Gastroesophageal sphincter (tissue), 4 donors: Measurements from ENCODE around the gene GATAD2A. TPM values are rescaled to one million over a fixed set of nuclear protein-coding genes. Genes with fewer than 3 reads are reported as not detected.
A peak's percentile ranks its signal among the peaks of the same experiment; 100 is the strongest.

ENCODE experiments used
- ATAC-seq: fragments of 150-250 bp; one replicate; pipeline ENCODE4 v1.9.1; 2016; ENCODE audit warnings: mild to moderate bottlenecking, moderate library complexity
- H3K27ac ChIP-seq, 4 donors: fragments of 200-600 bp; sonication (generic) in 3 of 4; 1 replicate in 3 of 4; 2 replicates in 1 of 4; pipeline ENCODE4 v1.5.1; 2016 to 2019
- H3K27me3 ChIP-seq: fragments of 200-600 bp; sonication (generic); one replicate; pipeline ENCODE4 v1.5.1; 2019
- H3K36me3 ChIP-seq, 2 donors: fragments of 200-600 bp; sonication (generic); one replicate each; pipeline ENCODE4 v1.5.1; 2019; ENCODE audit warnings: control low read depth in 1 of 2
- H3K4me1 ChIP-seq, 3 donors: fragments of 200-600 bp; sonication (generic); 1 replicate in 2 of 3; 2 replicates in 1 of 3; pipeline ENCODE4 v1.5.1; 2016 to 2019; ENCODE audit warnings: control low read depth in 2 of 3
- H3K4me3 ChIP-seq, 2 donors: fragments of 200-600 bp; sonication (generic); one replicate each; pipeline ENCODE4 v1.5.1; 2019; ENCODE audit warnings: mild to moderate bottlenecking in 1 of 2, moderate library complexity in 1 of 2
- H3K9me3 ChIP-seq, 3 donors: fragments of 200-600 bp; sonication (generic); one replicate each; pipeline ENCODE4 v1.5.1; 2017 to 2019; ENCODE audit warnings: control low read depth in 2 of 3
- CTCF ChIP-seq, 4 experiments: fragments of 200-600 bp in 2 of 4; fragments of 450-650 bp in 2 of 4; sonication (generic) in 1 of 4; IDR thresholded peaks; one replicate each; pipeline ENCODE4 v1.5.1; 2017 to 2019; ENCODE audit warnings: antibody characterized with exemption in 4 of 4, mild to moderate bottlenecking in 2 of 4, moderate library complexity in 2 of 4
- EP300 ChIP-seq: sonication (generic); formaldehyde crosslinking; IDR thresholded peaks from one replicate; pipeline ENCODE4 v1.6.1; 2017; ENCODE audit warnings: antibody characterized with exemption, mild to moderate bottlenecking
- POLR2A ChIP-seq, 2 donors: fragments of 450-650 bp; IDR thresholded peaks; one replicate each; pipeline ENCODE4 v1.6.1; 2017; ENCODE audit warnings: antibody characterized with exemption in 2 of 2, mild to moderate bottlenecking in 2 of 2, moderate library complexity in 1 of 2
- POLR2AphosphoS5 ChIP-seq: sonication (generic); formaldehyde crosslinking; IDR thresholded peaks from one replicate; pipeline ENCODE4 v1.6.1; 2017; ENCODE audit warnings: antibody characterized with exemption
- WGBS, 2 donors: methylation state at CpG; one replicate each; pipeline ENCODE4 v1.1.5; 2018; ENCODE audit warnings: low coverage in 1 of 2; 5-methylcytosine and 5-hydroxymethylcytosine counted together
- small RNA-seq, 4 donors: library from RNA; depleted of rRNA; stranded (forward); fragments of <200 nt; gene quantifications; one replicate each; pipeline ENCODE3, GENCODE V24; 2016
- total RNA-seq, 4 donors: library from RNA; depleted of rRNA; stranded (reverse); fragments of >200 nt; gene quantifications; one replicate each; pipeline ENCODE4 v1.1.0, GENCODE V29; 2016

Gene GATAD2A
- total RNA-seq, 4 donors from 2014 or later: 30.9 to 69.0 (median 36.6) TPM

- peak; percentile 22 for ATAC-seq
- WGBS, 2 donors: 20 to 38% methylated on average over 3 to 8 of the region's 34 CpGs
- H3K9me3 ChIP-seq: no peaks in the 10 kb centered on the region
Measured at GRCh38 chr19:19554074-19555023, 148.9 kb downstream of the GATAD2A start.

GRCh38 chr19:19558055-19558454 is 152.6 kb downstream of the GATAD2A start:
- peaks cover 15% of the 10 kb centered on the region for H3K27me3 ChIP-seq
- no peak for TF ChIP-seq POLR2AphosphoS5
- TF ChIP-seq CTCF (IDR thresholded peaks at IDR 0.05): no peak
- TF ChIP-seq POLR2A (IDR thresholded peaks at IDR 0.05): no peak
- no peak for TF ChIP-seq EP300
- ATAC-seq: no peak
- no peaks in the 10 kb centered on the region for H3K36me3 ChIP-seq
- H3K9me3 ChIP-seq: no peaks in the 10 kb centered on the region
- no peaks in the 10 kb centered on the region for H3K4me1 ChIP-seq
- no peak overlapping the region for H3K27ac ChIP-seq
- H3K4me3 ChIP-seq: no peak overlapping the region
- 67 to 69% methylated on average over 1 to 3 of the region's 15 CpGs for WGBS, 2 donors

More at GRCh38 chr19:19554074-19555023, 148.9 kb downstream of the GATAD2A start:
- no peaks in the 10 kb centered on the region for H3K36me3 ChIP-seq
- H3K27me3 ChIP-seq: peaks cover 32% of the 10 kb centered on the region
- H3K4me3 ChIP-seq: no peak overlapping the region
- no peaks in the 10 kb centered on the region for H3K4me1 ChIP-seq
- H3K27ac ChIP-seq: no peak overlapping the region
- TF ChIP-seq POLR2A (IDR thresholded peaks at IDR 0.05) (no peak), EP300 (no peak), POLR2AphosphoS5 (no peak), CTCF (IDR thresholded peaks at IDR 0.05) (peak in 3 of 4 experiments; percentile 36 to 80 (median 59))

Small RNA genes lying within 50 kb of the gene (small RNA-seq; reads per million reads assigned to genes)
- gene MIR640: 0 reads per million in 4 donors

Other genes with a start within 250 kb of the GATAD2A start
- not detected for gene MEF2B, start 235.4 kb upstream of the GATAD2A start, total RNA-seq
- 10 to 100 TPM in 3 of 4 donors, 1 to 10 TPM in 1; 9.4 to 28.8 (median 14.7) TPM for gene BORCS8, start 213.5 kb upstream of the GATAD2A start, total RNA-seq
- gene RFXANK, start 213.4 kb upstream of the GATAD2A start, total RNA-seq: 10 to 100 TPM; 36.2 to 46.6 (median 40.9) TPM
- gene NR2C2AP, start 202.3 kb upstream of the GATAD2A start, total RNA-seq: 10 to 100 TPM; 14.0 to 21.4 (median 16.8) TPM
- gene NCAN, start 193.7 kb upstream of the GATAD2A start, total RNA-seq: under 1 TPM in 2 of 4 donors, not detected in 2; 0.19 to 0.31 TPM
- not detected for gene TM6SF2, start 132.4 kb upstream of the GATAD2A start, total RNA-seq
- gene SUGP1, start 85.2 kb upstream of the GATAD2A start, total RNA-seq: 10 to 100 TPM; 28.4 to 37.6 (median 32.3) TPM
- 10 to 100 TPM; 17.9 to 46.5 (median 39.0) TPM for gene MAU2, start 84.8 kb upstream of the GATAD2A start, total RNA-seq
- 1 to 10 TPM in 2 of 4 donors, under 1 TPM in 2; 0.40 to 3.3 (median 0.92) TPM for gene TSSK6, start 109.9 kb downstream of the GATAD2A start, total RNA-seq
- 100 to 1,000 TPM in 1 of 4 donors, 10 to 100 TPM in 3; 41.6 to 113 (median 71.4) TPM for gene NDUFA13, start 110.5 kb downstream of the GATAD2A start, total RNA-seq
- 1 to 10 TPM in 2 of 4 donors, under 1 TPM in 2; 0.45 to 1.4 (median 0.96) TPM for gene YJEFN3, start 123.2 kb downstream of the GATAD2A start, total RNA-seq
- gene CILP2, start 132.6 kb downstream of the GATAD2A start, total RNA-seq: under 1 TPM in 2 of 4 donors, not detected in 2; 0.19 to 0.27 TPM
- 1 to 10 TPM in 1 of 4 donors, under 1 TPM in 3; 0.42 to 4.5 (median 0.68) TPM for gene PBX4, start 213.0 kb downstream of the GATAD2A start, total RNA-seq
- gene LPAR2, start 222.5 kb downstream of the GATAD2A start, total RNA-seq: 1 to 10 TPM in 3 of 4 donors, under 1 TPM in 1; 0.78 to 3.5 (median 2.3) TPM
- 10 to 100 TPM in 1 of 4 donors, 1 to 10 TPM in 3; 7.7 to 11.2 (median 8.0) TPM for gene GMIP, start 238.0 kb downstream of the GATAD2A start, total RNA-seq